SK-N-SH treated with all-trans-retinoic acid at 6 μM for 48 hours (cell line): ENCODE measurements around the gene FBXL5.

Experiments used
- ATAC-seq: fragments of 200-7000 bp; cut with Tn5 transposase; 3 replicates; pipeline ENCODE4 v1.9.1; 2020; ENCODE audit warnings: mild to moderate bottlenecking, moderate library complexity
- BACH2 ChIP-seq: fragments of 250-450 bp; sonication (Bioruptor Pico); IDR thresholded peaks from 2 replicates; pipeline ENCODE4 v1.9.0; 2021; ENCODE audit warnings: mild to moderate bottlenecking, borderline replicate concordance
- CSDC2 ChIP-seq: fragments of 250-450 bp; sonication (Bioruptor Pico); IDR thresholded peaks from 2 replicates; pipeline ENCODE4 v1.5.0; 2020; ENCODE audit warnings: mild to moderate bottlenecking, moderate library complexity
- CSRNP3 ChIP-seq: fragments of 250-450 bp; sonication (Bioruptor Pico); IDR thresholded peaks from 2 replicates; pipeline ENCODE4 v1.5.1; 2021; ENCODE audit warnings: mild to moderate bottlenecking, moderate library complexity
- ESRRG ChIP-seq: fragments of 250-450 bp; sonication (Bioruptor Pico); IDR thresholded peaks from 2 replicates; pipeline ENCODE4 v1.6.1; 2021; ENCODE audit warnings: mild to moderate bottlenecking
- GLIS3 ChIP-seq: fragments of 250-450 bp; sonication (Bioruptor Pico); IDR thresholded peaks from 2 replicates; pipeline ENCODE4 v1.5.0; 2020; ENCODE audit warnings: mild to moderate bottlenecking, moderate library complexity
- OSR1 ChIP-seq: fragments of 250-450 bp; sonication (Bioruptor Pico); IDR thresholded peaks from 2 replicates; pipeline ENCODE4 v1.8.0; 2022; ENCODE audit warnings: moderate library complexity, mild to moderate bottlenecking, inconsistent platforms
- PATZ1 ChIP-seq: fragments of 250-450 bp; sonication (Bioruptor Pico); IDR thresholded peaks from 2 replicates; pipeline ENCODE4 v1.8.0; 2020; ENCODE audit warnings: mild to moderate bottlenecking, moderate library complexity, borderline replicate concordance
- POU6F1 ChIP-seq: fragments of 250-450 bp; sonication (Bioruptor Pico); IDR thresholded peaks from 2 replicates; pipeline ENCODE4 v1.8.0; 2021; ENCODE audit warnings: low read depth, mild to moderate bottlenecking, moderate library complexity, borderline replicate concordance
- PPARA ChIP-seq: fragments of 250-450 bp; sonication (Bioruptor Pico); IDR thresholded peaks from 2 replicates; pipeline ENCODE4 v1.5.0; 2020; ENCODE audit warnings: mild to moderate bottlenecking, borderline replicate concordance
- RARB ChIP-seq: fragments of 250-450 bp; sonication (Bioruptor Pico); IDR thresholded peaks from 2 replicates; pipeline ENCODE4 v1.8.0; 2021; ENCODE audit warnings: mild to moderate bottlenecking, moderate library complexity
- SNAI2 ChIP-seq: fragments of 250-450 bp; sonication (Bioruptor Pico); IDR thresholded peaks from 2 replicates; pipeline ENCODE4 v1.5.0; 2020; ENCODE audit warnings: mild to moderate bottlenecking, moderate library complexity
- TCF4 ChIP-seq: fragments of 250-450 bp; sonication (Bioruptor Pico); IDR thresholded peaks from 2 replicates; pipeline ENCODE4 v1.8.0; 2021; ENCODE audit warnings: mild to moderate bottlenecking, moderate library complexity, borderline replicate concordance
- TOX ChIP-seq: fragments of 250-450 bp; sonication (Bioruptor Pico); IDR thresholded peaks from 2 replicates; pipeline ENCODE4 v1.8.0; 2021; ENCODE audit warnings: mild to moderate bottlenecking, moderate library complexity, borderline replicate concordance
- TSHZ2 ChIP-seq: fragments of 250-450 bp; sonication (Bioruptor Pico); IDR thresholded peaks from 2 replicates; pipeline ENCODE4 v1.5.0; 2020; ENCODE audit warnings: mild to moderate bottlenecking, moderate library complexity
- ZFP3 ChIP-seq: fragments of 250-450 bp; sonication (Bioruptor Pico); IDR thresholded peaks from 2 replicates; pipeline ENCODE4 v1.5.0; 2020; ENCODE audit warnings: mild to moderate bottlenecking, moderate library complexity
- ZNF565 ChIP-seq: fragments of 450-650 bp; formaldehyde crosslinking; conservative IDR thresholded peaks from 2 replicates; pipeline ENCODE4 v1.5.0; 2020; ENCODE audit warnings: low read depth, mild to moderate bottlenecking, moderate library complexity
- ZNF70 ChIP-seq: fragments of 450-650 bp; formaldehyde crosslinking; IDR thresholded peaks from 2 replicates; pipeline ENCODE4 v1.5.0; 2020; ENCODE audit warnings: mild to moderate bottlenecking, moderate library complexity
- ZNF8 ChIP-seq: fragments of 450-650 bp; formaldehyde crosslinking; IDR thresholded peaks from 2 replicates; pipeline ENCODE4 v1.5.0; 2020; ENCODE audit warnings: mild to moderate bottlenecking, moderate library complexity

Gene FBXL5

GRCh38 chr4:15667006-15667405, 11.8 kb upstream of the FBXL5 start:
- TF ChIP-seq OSR1 (CRISPR knock-in tag) = no peak
- no peak for TF ChIP-seq ESRRG (CRISPR knock-in tag)
- TF ChIP-seq ZNF70 = no peak
- no peak for TF ChIP-seq ZFP3 (CRISPR knock-in tag)
- no peak for TF ChIP-seq SNAI2
- no peak for TF ChIP-seq PPARA (CRISPR knock-in tag)
- TF ChIP-seq TCF4 (CRISPR knock-in tag) = no peak
- TF ChIP-seq CSDC2 (CRISPR knock-in tag) = no peak
- TF ChIP-seq CSRNP3 (CRISPR knock-in tag) = no peak
- no peak for ATAC-seq

DNA sequence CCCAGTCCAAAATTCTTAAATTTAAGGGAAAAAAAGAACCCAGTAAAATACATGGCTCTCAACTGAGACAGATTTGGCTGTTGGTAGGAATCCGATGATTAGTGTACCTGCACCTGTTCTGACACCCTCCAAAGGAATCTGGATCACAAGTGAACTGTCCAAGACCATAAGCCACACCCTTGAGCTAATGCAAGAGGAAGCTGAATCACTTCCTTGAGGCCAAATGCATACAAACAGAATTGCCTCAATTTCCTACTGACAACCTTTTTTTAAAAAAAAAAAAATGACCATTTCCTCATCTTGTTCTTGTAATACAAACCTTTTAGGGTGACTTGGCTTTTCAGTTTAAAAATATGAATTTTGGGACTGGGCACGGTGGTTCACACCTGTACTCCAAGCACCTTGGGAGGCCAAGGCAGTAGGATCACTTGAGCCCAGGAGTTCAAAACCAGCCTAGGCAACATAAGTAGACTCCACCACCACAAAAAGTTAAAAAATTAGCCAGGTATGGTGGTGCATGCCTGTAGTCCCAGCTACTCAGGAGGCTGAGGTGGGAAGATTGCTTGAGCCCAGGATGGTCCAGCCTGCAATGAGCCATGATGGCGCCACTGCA, 10.7 kb upstream of the FBXL5 start:
- TF ChIP-seq PATZ1 (no peak), OSR1 (CRISPR knock-in tag) (no peak), CSRNP3 (CRISPR knock-in tag) (no peak), CSDC2 (CRISPR knock-in tag) (no peak), ZFP3 (CRISPR knock-in tag) (no peak), ZNF8 (no peak), TSHZ2 (CRISPR knock-in tag) (no peak), RARB (CRISPR knock-in tag) (no peak), ZNF565 (CRISPR knock-in tag) (no peak), TCF4 (CRISPR knock-in tag) (no peak), POU6F1 (CRISPR knock-in tag) (no peak), SNAI2 (no peak), TOX (CRISPR knock-in tag) (no peak), GLIS3 (CRISPR knock-in tag) (no peak), BACH2 (no peak)
- no peak for ATAC-seq

- no peak for ATAC-seq
- TF ChIP-seq CSDC2 (CRISPR knock-in tag) (no peak), ZNF565 (CRISPR knock-in tag) (no peak), TOX (CRISPR knock-in tag) (no peak), TCF4 (CRISPR knock-in tag) (no peak), PATZ1 (no peak)
Observed at GRCh38 chr4:15659768-15660570, 4.8 kb upstream of the FBXL5 start.
